ENCODE results near the gene ALK. TPM values are rescaled to one million over a fixed set of nuclear protein-coding genes. Genes with fewer than 3 reads are reported as not detected.

Gene ALK
- total RNA-seq, 2 donors from 2014 or later = not detected

GRCh38 chr2:29311458-29311857 is 609.9 kb downstream of the ALK start:
- Mint-ChIP-seq H3K36me3 (no peaks in the 10 kb centered on the region), H3K9me3 (no peaks in the 10 kb centered on the region), H3K27me3 (peaks cover 0 to 14% of the 10 kb centered on the region in 2 donors), H3K27ac (peak overlapping the region; percentile 17 to 23), H3K4me1 (ENCODE audit: low read depth in 2 of 2) (peaks cover 47 to 54% of the 10 kb centered on the region in 2 donors), H3K4me3 (no peak overlapping the region)
- DNase-seq (ENCODE audit: low spot score) = no peak
- ATAC-seq = no peak

- H3K4me1 Mint-ChIP-seq (ENCODE audit: low read depth in 2 of 2) = peaks cover 45 to 48% of the 10 kb centered on the region in 2 donors
- H3K4me3 Mint-ChIP-seq = no peak overlapping the region
- H3K27me3 Mint-ChIP-seq = peaks cover 0 to 14% of the 10 kb centered on the region in 2 donors
- no peaks in the 10 kb centered on the region for H3K9me3 Mint-ChIP-seq
- H3K27ac Mint-ChIP-seq = peak overlapping the region; percentile 17 to 23
- ATAC-seq = no peak
- H3K36me3 Mint-ChIP-seq = no peaks in the 10 kb centered on the region
- no peak for DNase-seq (ENCODE audit: low spot score)
Measured at GRCh38 chr2:29310650-29311348, 610.6 kb downstream of the ALK start.

GRCh38 chr2:29309090-29310029 is 612.0 kb downstream of the ALK start:
- H3K27ac Mint-ChIP-seq = no peak overlapping the region
- DNase-seq (ENCODE audit: low spot score) (no peak), ATAC-seq (peak; percentile 72 to 77)
- peaks cover 0 to 14% of the 10 kb centered on the region in 2 donors for H3K27me3 Mint-ChIP-seq
- H3K4me3 Mint-ChIP-seq = no peak overlapping the region
- no peaks in the 10 kb centered on the region for H3K9me3 Mint-ChIP-seq
- H3K36me3 Mint-ChIP-seq = no peaks in the 10 kb centered on the region
- H3K4me1 Mint-ChIP-seq (ENCODE audit: low read depth in 2 of 2) = peaks cover 33 to 34% of the 10 kb centered on the region in 2 donors

GRCh38 chr2:29308366-29308765 is 613.0 kb downstream of the ALK start:
- no peak overlapping the region for H3K4me3 Mint-ChIP-seq
- H3K9me3 Mint-ChIP-seq = no peaks in the 10 kb centered on the region
- H3K36me3 Mint-ChIP-seq = no peaks in the 10 kb centered on the region
- no peak overlapping the region for H3K27ac Mint-ChIP-seq
- H3K4me1 Mint-ChIP-seq (ENCODE audit: low read depth in 2 of 2) = peaks cover 23 to 24% of the 10 kb centered on the region in 2 donors
- peaks cover 0 to 14% of the 10 kb centered on the region in 2 donors for H3K27me3 Mint-ChIP-seq
- no peak for DNase-seq (ENCODE audit: low spot score)
- ATAC-seq = no peak

- no peak for ATAC-seq
- Mint-ChIP-seq H3K4me1 (ENCODE audit: low read depth in 2 of 2) (peaks cover 17 to 18% of the 10 kb centered on the region in 2 donors), H3K27me3 (peaks cover 7 to 14% of the 10 kb centered on the region in 2 donors), H3K9me3 (no peaks in the 10 kb centered on the region), H3K27ac (no peak overlapping the region), H3K36me3 (no peaks in the 10 kb centered on the region), H3K4me3 (no peak overlapping the region)
- DNase-seq (ENCODE audit: low spot score) = no peak
Measured at GRCh38 chr2:29307519-29307918, 613.9 kb downstream of the ALK start.

GRCh38 chr2:29305762-29306161 is 615.6 kb downstream of the ALK start:
- DNase-seq (ENCODE audit: low spot score) (no peak), ATAC-seq (no peak)
- no peaks in the 10 kb centered on the region for H3K36me3 Mint-ChIP-seq
- peaks cover 17 to 20% of the 10 kb centered on the region in 2 donors for H3K27me3 Mint-ChIP-seq
- H3K4me1 Mint-ChIP-seq (ENCODE audit: low read depth in 2 of 2) = peaks cover 5 to 7% of the 10 kb centered on the region in 2 donors
- H3K9me3 Mint-ChIP-seq = no peaks in the 10 kb centered on the region
- H3K27ac Mint-ChIP-seq = no peak overlapping the region
- H3K4me3 Mint-ChIP-seq = no peak overlapping the region

GRCh38 chr2:29304399-29305060 is 616.9 kb downstream of the ALK start:
- peaks cover 0 to 4% of the 10 kb centered on the region in 2 donors for H3K4me1 Mint-ChIP-seq (ENCODE audit: low read depth in 2 of 2)
- no peak overlapping the region for H3K27ac Mint-ChIP-seq
- DNase-seq (ENCODE audit: low spot score) = no peak
- H3K9me3 Mint-ChIP-seq = no peaks in the 10 kb centered on the region
- no peak for ATAC-seq
- no peaks in the 10 kb centered on the region for H3K36me3 Mint-ChIP-seq
- no peak overlapping the region for H3K4me3 Mint-ChIP-seq
- peaks cover 19 to 27% of the 10 kb centered on the region in 2 donors for H3K27me3 Mint-ChIP-seq

GRCh38 chr2:29296585-29296984 is 624.8 kb downstream of the ALK start:
- DNase-seq (ENCODE audit: low spot score) (no peak), ATAC-seq (no peak)
- Mint-ChIP-seq H3K27ac (no peak overlapping the region), H3K9me3 (no peaks in the 10 kb centered on the region), H3K36me3 (no peaks in the 10 kb centered on the region), H3K27me3 (peaks cover 45 to 61% of the 10 kb centered on the region in 2 donors), H3K4me3 (no peak overlapping the region), H3K4me1 (ENCODE audit: low read depth in 2 of 2) (no peaks in the 10 kb centered on the region)

GRCh38 chr2:29295845-29296244 is 625.5 kb downstream of the ALK start:
- no peaks in the 10 kb centered on the region for H3K9me3 Mint-ChIP-seq
- no peak for ATAC-seq
- H3K4me1 Mint-ChIP-seq (ENCODE audit: low read depth in 2 of 2) = no peaks in the 10 kb centered on the region
- no peaks in the 10 kb centered on the region for H3K36me3 Mint-ChIP-seq
- H3K4me3 Mint-ChIP-seq = no peak overlapping the region
- no peak for DNase-seq (ENCODE audit: low spot score)
- H3K27me3 Mint-ChIP-seq = peaks cover 43 to 55% of the 10 kb centered on the region in 2 donors
- H3K27ac Mint-ChIP-seq = no peak overlapping the region

- Mint-ChIP-seq H3K36me3 (no peaks in the 10 kb centered on the region), H3K4me1 (ENCODE audit: low read depth in 2 of 2) (no peaks in the 10 kb centered on the region), H3K27ac (no peak overlapping the region), H3K4me3 (no peak overlapping the region), H3K27me3 (peaks cover 41 to 53% of the 10 kb centered on the region in 2 donors), H3K9me3 (no peaks in the 10 kb centered on the region)
- ATAC-seq (no peak), DNase-seq (ENCODE audit: low spot score) (no peak)
Measured at GRCh38 chr2:29293830-29294438, 627.5 kb downstream of the ALK start.

GRCh38 chr2:29290293-29291047 is 630.9 kb downstream of the ALK start:
- Mint-ChIP-seq H3K4me1 (ENCODE audit: low read depth in 2 of 2) (no peaks in the 10 kb centered on the region), H3K27ac (no peak overlapping the region), H3K4me3 (no peak overlapping the region), H3K9me3 (no peaks in the 10 kb centered on the region), H3K36me3 (no peaks in the 10 kb centered on the region), H3K27me3 (peaks cover 31 to 48% of the 10 kb centered on the region in 2 donors)
- ATAC-seq (no peak), DNase-seq (ENCODE audit: low spot score) (no peak)

- no peak for ATAC-seq
- Mint-ChIP-seq H3K27me3 (peaks cover 11 to 14% of the 10 kb centered on the region in 2 donors), H3K4me3 (no peak overlapping the region), H3K36me3 (no peaks in the 10 kb centered on the region), H3K9me3 (no peaks in the 10 kb centered on the region), H3K27ac (no peak overlapping the region), H3K4me1 (ENCODE audit: low read depth in 2 of 2) (no peaks in the 10 kb centered on the region)
- no peak for DNase-seq (ENCODE audit: low spot score)
Measured at GRCh38 chr2:29284671-29285070, 636.7 kb downstream of the ALK start.

- no peak for DNase-seq (ENCODE audit: low spot score)
- no peaks in the 10 kb centered on the region for H3K4me1 Mint-ChIP-seq (ENCODE audit: low read depth in 2 of 2)
- H3K27me3 Mint-ChIP-seq = peaks cover 18 to 28% of the 10 kb centered on the region in 2 donors
- ATAC-seq = no peak
- H3K27ac Mint-ChIP-seq = no peak overlapping the region
- no peaks in the 10 kb centered on the region for H3K9me3 Mint-ChIP-seq
- no peaks in the 10 kb centered on the region for H3K36me3 Mint-ChIP-seq
- H3K4me3 Mint-ChIP-seq = no peak overlapping the region
Measured at GRCh38 chr2:29281916-29282247, 639.5 kb downstream of the ALK start.

All from natural killer cell treated with Interleukin-12 subunit alpha and Interleukin-12 subunit beta and Interleukin-15 and Interleukin-18, amount 100 ng/mL, for 72 hours (primary cell).